GM12873 (cell line): Measurements from ENCODE around the gene GULP1.

Experiments
- TF ChIP-seq, protein P1 (sequence below): IDR thresholded peaks from 2 replicates; pipeline ENCODE4 v1.5.1; 2012; ENCODE audit warnings: low read depth, mild to moderate bottlenecking, moderate library complexity, low read length, control low read depth; ENCODE audit not compliant: insufficient read depth; ENCODE audit errors: missing control alignments

Gene GULP1

DNA sequence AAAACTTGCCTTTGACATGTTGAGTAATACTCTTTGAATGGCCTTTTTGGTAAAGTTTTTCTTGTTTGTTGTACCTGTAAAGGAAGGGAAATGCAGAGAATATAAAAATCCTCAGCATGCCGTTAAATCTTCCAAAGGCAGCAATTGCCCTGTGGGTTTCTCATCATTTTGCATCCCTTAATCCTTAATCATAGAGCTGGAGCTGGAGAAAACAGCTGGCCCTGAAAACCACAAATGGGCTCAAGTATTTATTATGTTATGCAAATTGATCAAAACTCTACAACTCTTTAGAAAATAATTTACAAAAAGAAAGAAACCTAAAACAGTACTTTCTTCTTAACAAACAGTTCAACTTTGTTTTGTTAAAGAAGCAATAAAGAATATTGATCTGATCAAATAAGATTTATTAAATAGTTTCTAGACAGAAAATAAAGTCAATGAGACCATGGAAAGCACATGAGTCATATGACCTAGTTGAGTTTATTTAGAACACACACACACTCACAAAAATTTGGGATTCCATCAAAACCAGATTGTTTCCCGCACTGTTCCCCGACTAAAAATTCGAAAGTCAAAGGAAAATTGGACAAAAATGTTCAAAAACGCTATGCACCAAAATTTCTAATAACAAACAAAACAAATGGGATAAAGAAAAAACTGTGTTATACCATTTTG is 309.0 kb downstream of the GULP1 start:
- TF ChIP-seq, protein P1, sequence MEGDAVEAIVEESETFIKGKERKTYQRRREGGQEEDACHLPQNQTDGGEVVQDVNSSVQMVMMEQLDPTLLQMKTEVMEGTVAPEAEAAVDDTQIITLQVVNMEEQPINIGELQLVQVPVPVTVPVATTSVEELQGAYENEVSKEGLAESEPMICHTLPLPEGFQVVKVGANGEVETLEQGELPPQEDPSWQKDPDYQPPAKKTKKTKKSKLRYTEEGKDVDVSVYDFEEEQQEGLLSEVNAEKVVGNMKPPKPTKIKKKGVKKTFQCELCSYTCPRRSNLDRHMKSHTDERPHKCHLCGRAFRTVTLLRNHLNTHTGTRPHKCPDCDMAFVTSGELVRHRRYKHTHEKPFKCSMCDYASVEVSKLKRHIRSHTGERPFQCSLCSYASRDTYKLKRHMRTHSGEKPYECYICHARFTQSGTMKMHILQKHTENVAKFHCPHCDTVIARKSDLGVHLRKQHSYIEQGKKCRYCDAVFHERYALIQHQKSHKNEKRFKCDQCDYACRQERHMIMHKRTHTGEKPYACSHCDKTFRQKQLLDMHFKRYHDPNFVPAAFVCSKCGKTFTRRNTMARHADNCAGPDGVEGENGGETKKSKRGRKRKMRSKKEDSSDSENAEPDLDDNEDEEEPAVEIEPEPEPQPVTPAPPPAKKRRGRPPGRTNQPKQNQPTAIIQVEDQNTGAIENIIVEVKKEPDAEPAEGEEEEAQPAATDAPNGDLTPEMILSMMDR, result no peak

DNA sequence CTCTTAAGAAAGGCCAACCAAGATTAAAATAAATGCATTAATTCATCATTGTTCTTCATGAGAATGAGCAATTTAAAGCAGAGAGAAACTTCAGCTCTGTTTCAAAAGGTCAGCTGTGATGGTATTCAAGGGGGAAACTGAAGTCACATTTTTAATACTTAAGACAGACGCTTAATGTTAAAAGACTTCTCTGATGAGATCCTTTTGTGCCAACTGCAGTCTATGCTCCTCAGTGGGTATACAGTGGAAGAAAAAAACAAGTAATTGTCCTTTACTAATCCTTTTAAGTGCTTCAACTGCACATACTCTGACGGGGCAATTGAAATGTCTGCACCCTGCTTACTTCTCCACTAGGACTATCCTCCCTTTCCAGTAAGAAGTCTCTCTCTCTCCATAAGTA is 309.7 kb downstream of the GULP1 start:
- TF ChIP-seq, protein P1, result no peak

DNA sequence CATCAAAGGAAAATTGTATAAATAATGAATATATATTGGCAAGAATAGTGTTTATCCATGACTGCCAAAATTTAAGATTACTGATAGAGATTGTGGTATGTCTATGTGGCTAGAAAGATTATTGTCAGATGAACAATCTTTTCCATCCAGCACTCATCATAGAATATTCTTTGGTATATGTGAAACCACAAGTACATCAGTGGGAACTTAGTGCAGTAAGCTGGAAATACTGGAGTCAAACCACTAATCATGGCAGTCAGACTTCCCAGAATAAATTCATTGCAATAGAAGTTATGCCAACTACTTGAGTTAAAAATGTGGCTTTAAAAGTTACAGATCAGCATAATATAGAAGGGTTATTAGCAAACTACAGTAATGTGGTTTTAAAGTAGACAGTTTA is 310.3 kb downstream of the GULP1 start:
- TF ChIP-seq, protein P1, result no peak

DNA sequence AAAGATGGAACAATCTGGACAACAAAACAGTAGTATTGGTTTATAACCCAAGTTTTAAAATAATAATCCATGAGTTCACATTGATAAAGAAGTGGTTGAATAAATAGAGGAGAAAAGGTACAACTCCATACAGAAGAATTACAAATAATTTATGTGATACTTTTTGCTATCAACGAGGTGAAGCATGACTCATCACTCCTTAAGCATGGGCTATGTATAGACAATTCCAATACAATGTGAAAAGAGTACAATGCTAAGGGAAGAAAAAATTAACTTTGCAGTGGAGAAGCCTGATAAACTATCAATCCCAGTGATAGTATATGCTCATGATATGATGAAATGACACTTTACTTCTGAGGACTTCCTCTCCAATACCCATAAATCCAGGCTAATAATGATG is 312.9 kb downstream of the GULP1 start:
- TF ChIP-seq, protein P1, result no peak

DNA sequence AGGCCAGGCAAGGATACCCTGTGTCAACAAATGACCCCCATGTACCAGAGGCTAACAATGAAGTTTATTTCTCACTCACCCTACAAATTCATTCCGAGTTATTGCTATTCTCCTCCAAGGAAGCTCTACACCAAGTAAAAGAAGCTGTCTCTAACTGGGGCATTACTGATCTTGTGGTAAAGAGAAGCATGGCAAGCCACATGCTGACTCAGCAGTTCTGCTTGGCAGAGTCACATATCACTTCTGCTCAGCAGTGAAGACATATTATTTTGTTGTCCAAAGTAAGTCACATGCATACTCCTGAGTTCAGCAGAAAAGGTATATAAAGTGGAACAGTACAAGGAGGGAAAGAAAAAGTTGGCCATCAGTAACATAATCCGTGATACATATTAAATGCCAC is 315.8 kb downstream of the GULP1 start:
- TF ChIP-seq, protein P1, result no peak

DNA sequence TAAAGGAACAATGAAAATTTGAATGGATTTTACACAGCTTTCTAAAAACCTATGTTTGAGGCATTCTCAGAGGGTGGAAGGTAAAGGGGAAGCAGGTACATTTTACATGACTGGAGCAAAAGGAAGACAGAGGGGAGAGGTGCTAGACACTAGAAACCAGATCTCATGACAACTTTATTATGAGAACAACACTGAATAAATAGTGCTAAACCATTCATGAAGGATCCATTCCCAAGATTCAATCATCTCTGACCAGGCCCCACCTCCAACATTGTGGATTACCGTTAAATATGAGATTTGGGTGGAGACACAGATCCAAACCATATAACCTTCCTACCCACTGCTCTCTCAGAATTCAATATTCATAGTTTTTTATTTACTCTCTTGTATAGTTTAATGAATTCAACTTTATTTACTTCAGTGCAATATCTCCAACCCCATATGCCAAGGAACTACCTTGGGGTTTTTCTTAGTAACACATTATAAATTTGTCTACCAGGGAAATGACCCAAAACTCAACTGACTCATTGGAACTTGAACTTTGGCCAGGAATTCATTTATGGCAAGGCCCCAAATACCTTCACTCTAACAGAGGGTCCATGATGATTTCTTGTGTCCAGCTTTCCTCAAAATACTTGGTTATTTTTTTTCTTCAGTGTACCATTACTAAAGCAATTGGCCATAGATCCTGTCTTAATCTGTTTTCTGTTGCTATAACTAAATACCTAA is 317.8 kb downstream of the GULP1 start:
- TF ChIP-seq, protein P1, result no peak

DNA sequence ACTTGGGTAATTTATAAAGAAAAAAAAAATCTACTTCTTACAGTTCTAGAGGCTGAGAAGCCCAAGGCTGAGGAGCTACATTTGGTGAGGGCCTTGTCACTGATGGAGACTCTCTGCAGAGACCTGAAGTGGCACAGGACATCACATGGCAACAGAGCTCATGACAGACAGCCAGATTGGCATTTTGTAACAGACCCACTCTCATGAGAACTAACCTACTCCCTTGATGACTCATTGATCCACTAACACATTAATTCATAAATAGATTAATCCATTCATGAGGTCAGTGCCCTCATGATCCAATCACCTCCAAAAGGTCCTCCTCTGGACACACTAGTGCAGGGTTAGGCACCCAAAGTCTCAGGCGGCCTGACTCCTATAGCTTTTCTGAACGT is 318.4 kb downstream of the GULP1 start:
- TF ChIP-seq, protein P1, result no peak
